Muscle of arm (tissue), 12 donors: ENCODE data around the gene HDAC9. TPM values are rescaled to one million over a fixed set of nuclear protein-coding genes. Genes with fewer than 3 reads are reported as not detected.

ENCODE experiments used
- DNase-seq: peaks from one replicate; pipeline ENCODE4 v3.0.0-alpha.2; 2013
- polyA plus RNA-seq, 12 donors: library from polyadenylated mRNA; unstranded; fragments of 120-200 nt; gene quantifications; one replicate each; pipeline ENCODE4 v1.2.1, GENCODE V29; 2013; ENCODE audit not compliant: insufficient read length in 12 of 12

The HDAC9 gene
- polyA plus RNA-seq, 12 donors = 17.3 to 30.0 (median 20.0) TPM; not detected in 1

GRCh38 chr7:18894155-18894554, 398.6 kb downstream of the HDAC9 start:
- no peak for DNase-seq

DNA sequence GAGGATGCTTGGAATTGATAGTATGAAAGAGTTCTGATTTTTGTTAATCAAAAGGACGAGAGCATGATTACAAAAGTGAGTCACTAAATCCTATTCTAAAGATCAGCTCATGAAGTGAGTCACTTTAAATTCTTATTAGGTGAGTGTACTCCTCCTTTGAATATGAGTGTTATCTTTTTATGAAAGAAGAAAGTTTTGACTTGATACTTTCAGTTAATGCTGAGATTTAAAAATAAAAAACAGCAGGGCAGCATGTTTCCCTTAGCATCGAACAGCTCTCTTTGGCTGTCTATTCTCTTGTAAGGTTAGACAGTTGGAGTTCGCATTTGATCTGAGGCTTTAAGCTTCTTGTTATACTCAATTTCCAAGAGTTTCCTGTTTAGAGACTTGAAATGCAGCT, 399.9 kb downstream of the HDAC9 start:
- no peak for DNase-seq

GRCh38 chr7:18896343-18896975, 400.9 kb downstream of the HDAC9 start:
- no peak for DNase-seq

GRCh38 chr7:18900236-18900635, 404.7 kb downstream of the HDAC9 start:
- DNase-seq = no peak

DNA sequence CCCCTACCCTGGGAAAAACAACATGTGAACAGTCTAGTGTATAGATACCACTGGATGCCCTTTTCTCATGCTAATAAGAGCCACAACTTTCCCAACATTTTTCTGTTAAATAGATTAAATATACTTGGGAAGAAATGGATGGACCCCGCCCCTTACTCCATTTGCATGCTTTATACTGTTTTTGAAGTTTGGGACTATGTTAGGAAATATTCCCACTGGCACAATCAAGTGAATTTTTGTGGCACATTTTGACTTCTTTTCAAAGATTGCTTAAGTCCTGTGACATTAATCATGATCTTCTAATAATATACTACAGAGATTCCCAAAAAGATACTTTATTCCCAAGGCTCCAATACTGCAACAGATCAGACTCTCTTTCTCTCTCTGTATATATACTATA, 405.3 kb downstream of the HDAC9 start:
- no peak for DNase-seq

GRCh38 chr7:18901351-18901750, 405.8 kb downstream of the HDAC9 start:
- DNase-seq = no peak

DNA sequence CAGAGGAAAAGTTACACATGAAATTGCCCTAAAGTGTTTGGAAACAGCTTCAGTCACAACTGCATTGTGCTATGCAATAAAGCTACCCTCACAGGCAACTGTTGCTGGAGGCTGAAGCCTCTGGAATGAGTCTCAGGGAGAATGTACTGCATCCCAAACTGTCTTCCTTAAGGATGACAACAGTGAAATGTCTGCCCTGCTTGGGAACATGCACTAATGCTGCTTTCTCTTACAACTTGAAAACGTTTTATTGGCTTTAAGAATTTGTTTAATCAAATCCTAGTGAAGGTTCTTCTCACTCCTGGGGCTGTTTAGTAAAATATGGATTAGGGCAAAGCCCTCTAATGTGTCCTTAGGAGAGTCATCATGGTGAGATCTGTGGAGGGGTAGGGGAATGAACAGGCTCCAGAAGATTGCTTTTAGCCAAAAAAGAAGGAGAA, 406.5 kb downstream of the HDAC9 start:
- peak; percentile 43 for DNase-seq

DNA sequence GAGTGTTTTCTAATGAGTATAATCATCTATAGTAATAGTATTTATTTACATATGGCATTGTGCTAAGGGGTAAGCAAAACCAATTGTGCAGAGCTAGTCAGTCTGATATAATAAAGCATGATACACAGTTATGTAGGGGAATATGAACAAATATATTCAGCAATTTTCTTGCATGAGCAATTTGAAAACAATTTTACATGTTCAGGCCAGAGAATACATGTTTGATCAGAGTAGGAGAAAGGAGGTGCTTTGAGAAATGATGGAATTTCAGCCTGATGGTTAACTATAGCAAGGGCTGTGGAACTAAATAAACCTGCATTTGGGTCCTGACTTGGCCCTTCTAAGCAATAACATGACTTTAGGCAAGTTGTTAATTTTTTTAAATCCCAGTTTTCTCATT, 407.3 kb downstream of the HDAC9 start:
- no peak for DNase-seq

DNA sequence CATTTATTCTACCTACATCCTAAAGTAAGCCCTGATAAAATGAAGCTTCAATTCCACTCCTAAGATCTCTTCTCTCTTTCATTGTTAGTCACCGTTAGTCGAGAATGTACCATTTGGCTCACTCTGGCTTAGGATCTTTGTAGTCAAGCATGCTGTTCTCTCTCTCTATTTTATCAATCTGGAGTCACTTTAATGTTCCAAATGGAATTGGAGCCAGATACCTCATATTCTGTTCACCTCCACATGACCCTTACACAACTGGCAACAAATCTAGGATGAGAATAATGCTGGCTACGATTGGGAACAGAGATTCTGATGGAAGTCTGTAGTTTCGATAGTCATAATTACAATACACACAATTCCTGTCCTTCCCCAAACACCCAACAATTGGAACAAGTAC, 408.1 kb downstream of the HDAC9 start:
- peak; percentile 57 for DNase-seq

DNA sequence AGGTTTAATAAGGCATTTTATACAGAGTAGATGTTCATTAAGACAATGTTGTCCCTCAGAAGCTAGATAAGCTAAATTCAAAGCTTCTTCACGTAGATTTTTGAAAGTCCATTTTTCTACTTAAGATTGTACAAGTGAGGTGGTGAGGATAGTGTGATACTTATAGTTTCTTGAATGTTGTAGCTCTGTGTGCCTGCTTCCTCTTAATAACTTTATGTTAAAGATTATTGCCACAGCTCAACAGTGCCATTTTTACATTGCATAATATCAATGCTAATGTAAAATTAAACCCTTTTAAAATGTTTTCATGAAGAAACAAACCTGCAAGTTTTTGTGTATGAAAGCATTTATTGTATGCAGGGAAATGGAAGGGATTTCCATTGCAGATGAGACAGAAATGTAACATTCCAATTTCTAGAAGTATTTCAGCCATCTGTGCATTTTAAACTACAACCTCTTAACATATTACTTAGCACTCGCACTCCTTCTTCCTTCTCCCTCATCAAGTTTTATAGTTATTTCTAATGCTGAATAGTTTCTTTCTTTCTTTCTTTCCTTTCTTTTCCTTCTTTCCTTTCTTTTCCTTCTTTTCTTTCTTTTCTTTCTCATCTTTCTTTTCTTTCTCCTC, 409.9 kb downstream of the HDAC9 start:
- no peak for DNase-seq

DNA sequence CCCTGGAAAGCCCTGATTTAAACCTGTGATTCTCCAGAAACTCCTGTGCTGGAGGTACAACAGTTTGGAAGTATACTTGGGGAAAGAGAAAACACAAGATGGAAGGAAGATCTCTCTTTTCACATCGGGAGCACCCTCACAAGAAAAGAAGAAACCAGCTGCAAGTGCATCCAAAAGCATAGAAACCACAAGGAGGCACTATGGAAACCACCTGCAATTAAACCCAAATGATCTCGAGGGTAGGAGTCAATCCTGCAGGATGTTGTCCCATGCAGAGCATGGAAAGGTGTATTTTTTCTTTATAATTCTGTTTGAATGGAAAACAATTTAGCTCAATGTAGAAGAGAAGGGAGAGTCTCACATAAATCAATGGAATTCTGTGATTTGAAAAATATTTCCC, 411.4 kb downstream of the HDAC9 start:
- DNase-seq = no peak

DNA sequence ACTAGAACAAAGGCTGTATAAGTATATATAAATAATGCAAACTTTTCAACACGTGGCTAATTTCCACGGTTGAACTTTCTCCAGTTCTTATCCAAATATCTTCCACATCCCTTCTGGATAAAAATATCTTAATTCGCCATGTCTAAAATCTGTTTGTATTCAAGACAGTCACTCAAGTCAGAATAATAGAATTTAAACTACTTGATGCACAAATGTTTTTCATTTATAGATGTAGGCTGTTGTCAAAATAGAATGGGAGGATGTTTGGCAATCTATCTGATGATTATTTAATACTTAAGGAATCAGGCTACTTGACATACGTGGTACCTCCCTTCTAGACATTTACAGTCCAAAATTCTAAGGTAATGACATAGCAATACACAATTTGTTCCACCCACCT, 417.6 kb downstream of the HDAC9 start:
- peak; percentile 62 for DNase-seq

DNA sequence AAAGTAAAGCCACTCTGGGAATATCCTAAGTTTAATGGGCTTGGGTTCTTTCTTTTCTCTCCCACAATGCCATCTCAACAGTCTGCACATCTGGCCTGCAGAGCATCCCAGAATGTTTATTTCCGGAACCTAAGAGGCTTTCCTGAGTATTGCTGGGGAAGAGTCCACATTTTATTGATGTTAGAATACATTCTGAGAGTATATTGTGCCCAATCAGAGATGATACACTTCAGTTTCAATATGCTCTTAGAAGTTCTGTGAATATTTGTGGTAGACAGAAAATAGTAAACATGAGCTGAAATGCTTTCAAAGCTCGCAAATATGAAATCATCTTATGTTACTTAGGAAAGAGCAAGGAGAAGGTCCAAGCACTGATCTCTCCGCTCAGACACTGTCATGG, 421.3 kb downstream of the HDAC9 start:
- no peak for DNase-seq

- no peak for DNase-seq
Measured at GRCh38 chr7:18927134-18927533, 431.6 kb downstream of the HDAC9 start.

GRCh38 chr7:18936265-18936664, 440.7 kb downstream of the HDAC9 start:
- DNase-seq = no peak

GRCh38 chr7:18939771-18940592, 444.4 kb downstream of the HDAC9 start:
- DNase-seq = no peak

- DNase-seq = no peak
Measured at GRCh38 chr7:18940593-18941134, 445.1 kb downstream of the HDAC9 start.

- DNase-seq = peak; percentile 21
Measured at GRCh38 chr7:18941207-18941606, 445.7 kb downstream of the HDAC9 start.

DNA sequence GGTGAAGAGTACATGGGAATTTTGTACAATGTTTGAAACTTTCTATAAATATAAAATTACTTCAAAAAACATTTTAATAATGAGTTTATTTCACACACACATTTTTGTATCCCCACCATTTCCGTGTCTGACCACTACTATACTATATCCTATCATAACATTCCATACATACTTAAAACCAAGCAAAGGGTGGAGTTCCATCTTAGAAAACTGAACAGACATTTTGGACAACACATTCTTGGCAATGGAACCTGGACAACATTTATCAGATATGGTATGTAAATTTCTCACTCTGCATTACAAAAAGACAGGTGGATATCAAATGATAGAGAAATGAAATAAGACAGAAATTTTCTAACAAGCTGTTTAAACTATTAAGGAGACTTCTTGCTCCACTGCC, 453.0 kb downstream of the HDAC9 start:
- DNase-seq = no peak

- DNase-seq = no peak
Measured at GRCh38 chr7:18952846-18953245, 457.3 kb downstream of the HDAC9 start.

DNA sequence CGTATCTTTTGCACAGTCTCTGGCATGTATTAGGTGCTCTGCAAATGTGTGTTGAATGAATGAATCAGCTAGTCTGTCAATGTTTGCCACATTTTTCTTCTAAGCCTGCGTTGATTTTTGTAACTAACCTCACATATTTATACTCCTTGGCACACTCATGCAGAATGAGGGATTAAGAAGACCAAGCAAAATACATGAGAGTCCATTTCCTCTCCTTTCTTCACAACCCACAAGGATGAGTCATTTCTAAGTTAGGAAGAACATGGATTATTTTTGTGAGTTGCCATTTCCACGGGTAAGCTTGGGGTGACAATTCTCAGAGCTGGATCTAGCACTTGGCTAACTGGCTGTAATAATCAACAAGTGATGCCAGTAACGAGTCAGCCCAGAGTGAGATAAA, 463.1 kb downstream of the HDAC9 start:
- DNase-seq = no peak

DNA sequence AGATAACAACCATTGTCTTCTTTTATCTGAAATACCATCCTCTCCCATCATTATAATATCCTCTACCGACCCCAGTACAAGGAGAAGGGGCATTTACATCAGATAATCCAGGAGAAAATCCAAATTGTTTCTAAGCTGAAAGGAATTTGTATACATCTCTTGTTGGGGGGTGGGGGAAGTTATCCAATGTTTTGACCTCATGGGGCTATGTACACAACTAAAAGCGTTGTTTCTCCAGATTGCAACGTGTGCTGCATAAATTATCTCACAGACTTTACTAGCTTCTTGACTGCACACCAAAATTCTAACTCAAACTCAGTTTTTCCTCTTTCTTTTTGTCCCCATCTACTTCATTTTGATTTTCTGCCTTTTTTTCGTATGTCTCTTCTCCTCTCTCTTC, 465.2 kb downstream of the HDAC9 start:
- no peak for DNase-seq

GRCh38 chr7:18962031-18962430, 466.5 kb downstream of the HDAC9 start:
- DNase-seq = no peak
